ENCODE measurements around the gene ECEL1.

ECEL1 gene

DNA sequence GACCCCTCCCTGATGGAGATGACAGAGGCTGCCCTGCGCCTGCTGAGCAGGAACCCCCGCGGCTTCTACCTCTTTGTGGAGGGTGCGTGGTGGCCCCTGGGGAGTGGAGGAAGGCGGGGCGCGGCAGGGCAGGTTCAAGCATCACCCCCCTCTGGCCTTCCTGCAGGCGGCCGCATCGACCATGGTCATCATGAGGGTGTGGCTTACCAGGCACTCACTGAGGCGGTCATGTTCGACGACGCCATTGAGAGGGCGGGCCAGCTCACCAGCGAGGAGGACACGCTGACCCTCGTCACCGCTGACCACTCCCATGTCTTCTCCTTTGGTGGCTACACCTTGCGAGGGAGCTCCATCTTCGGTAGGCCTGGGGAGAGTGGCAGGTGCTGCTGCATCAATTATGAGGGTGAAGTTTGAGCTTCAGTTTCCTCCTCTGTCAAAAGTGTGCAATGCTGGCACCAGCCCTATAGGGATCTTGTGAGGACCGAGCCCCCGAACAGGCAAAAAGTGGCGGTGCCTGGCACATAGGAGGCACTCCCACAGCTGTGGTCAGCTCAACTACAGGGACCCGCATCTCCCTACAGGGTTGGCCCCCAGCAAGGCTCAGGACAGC is 29.5 kb downstream of the ECEL1 start:
- ATAC-seq (ENCODE audit: low read depth) (no peak), DNase-seq (ENCODE audit: low spot score) (no peak)
- H3K9me3 ChIP-seq (ENCODE audit: severe bottlenecking) = no peaks in the 10 kb centered on the region
- no peak overlapping the region for H3K4me3 ChIP-seq (ENCODE audit: severe bottlenecking)
- H3K27ac ChIP-seq (ENCODE audit: poor library complexity, severe bottlenecking) = no peak overlapping the region
- TF ChIP-seq, protein P1, sequence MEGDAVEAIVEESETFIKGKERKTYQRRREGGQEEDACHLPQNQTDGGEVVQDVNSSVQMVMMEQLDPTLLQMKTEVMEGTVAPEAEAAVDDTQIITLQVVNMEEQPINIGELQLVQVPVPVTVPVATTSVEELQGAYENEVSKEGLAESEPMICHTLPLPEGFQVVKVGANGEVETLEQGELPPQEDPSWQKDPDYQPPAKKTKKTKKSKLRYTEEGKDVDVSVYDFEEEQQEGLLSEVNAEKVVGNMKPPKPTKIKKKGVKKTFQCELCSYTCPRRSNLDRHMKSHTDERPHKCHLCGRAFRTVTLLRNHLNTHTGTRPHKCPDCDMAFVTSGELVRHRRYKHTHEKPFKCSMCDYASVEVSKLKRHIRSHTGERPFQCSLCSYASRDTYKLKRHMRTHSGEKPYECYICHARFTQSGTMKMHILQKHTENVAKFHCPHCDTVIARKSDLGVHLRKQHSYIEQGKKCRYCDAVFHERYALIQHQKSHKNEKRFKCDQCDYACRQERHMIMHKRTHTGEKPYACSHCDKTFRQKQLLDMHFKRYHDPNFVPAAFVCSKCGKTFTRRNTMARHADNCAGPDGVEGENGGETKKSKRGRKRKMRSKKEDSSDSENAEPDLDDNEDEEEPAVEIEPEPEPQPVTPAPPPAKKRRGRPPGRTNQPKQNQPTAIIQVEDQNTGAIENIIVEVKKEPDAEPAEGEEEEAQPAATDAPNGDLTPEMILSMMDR (IDR thresholded peaks at IDR 0.05; ENCODE audit: poor library complexity, severe bottlenecking) = no peak
- peaks cover 19% of the 10 kb centered on the region for H3K27me3 ChIP-seq (ENCODE audit: insufficient read depth, poor library complexity, severe bottlenecking)
- H3K36me3 ChIP-seq (ENCODE audit: low read depth) = no peaks in the 10 kb centered on the region
- H3K4me1 ChIP-seq (ENCODE audit: insufficient read depth, poor library complexity, severe bottlenecking) = no peaks in the 10 kb centered on the region

DNA sequence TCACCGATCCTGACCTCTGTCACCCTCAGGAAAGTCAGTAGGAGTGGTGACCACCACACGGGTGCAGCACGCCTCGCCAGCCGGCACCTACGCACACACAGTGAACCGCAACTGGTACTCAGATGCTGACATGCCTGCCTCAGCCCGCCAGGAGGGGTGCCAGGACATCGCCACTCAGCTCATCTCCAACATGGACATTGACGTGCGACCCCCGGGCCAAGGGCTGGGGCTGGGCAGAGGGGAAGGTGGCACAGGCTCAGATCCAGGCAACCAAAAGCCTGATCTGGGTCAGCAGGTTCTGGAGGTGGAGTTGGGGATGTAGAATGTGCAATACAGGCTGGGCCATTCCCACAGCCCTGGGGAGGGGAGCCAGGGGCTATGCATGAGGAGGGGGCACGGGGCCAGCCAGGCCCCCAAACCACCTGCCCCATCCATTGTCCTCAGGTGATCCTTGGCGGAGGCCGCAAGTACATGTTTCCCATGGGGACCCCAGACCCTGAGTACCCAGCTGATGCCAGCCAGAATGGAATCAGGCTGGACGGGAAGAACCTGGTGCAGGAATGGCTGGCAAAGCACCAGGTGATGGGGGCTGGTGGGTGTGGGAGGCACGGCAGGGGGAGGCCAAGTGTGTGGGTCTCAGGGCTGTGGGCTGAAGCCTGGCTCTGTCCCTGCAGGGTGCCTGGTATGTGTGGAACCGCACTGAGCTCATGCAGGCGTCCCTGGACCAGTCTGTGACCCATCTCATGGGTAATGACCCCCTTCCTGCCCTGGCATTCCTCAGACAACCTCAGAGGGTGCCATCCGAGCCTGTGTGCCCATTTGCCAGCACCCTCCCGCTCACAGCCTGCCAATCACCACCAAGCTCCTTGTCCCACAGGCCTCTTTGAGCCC is 30.3 kb downstream of the ECEL1 start:
- Histone ChIP-seq H3K4me1 (ENCODE audit: insufficient read depth, poor library complexity, severe bottlenecking) (no peaks in the 10 kb centered on the region), H3K9me3 (ENCODE audit: severe bottlenecking) (no peaks in the 10 kb centered on the region), H3K27ac (ENCODE audit: poor library complexity, severe bottlenecking) (no peak overlapping the region), H3K27me3 (ENCODE audit: insufficient read depth, poor library complexity, severe bottlenecking) (peaks cover 14% of the 10 kb centered on the region), H3K4me3 (ENCODE audit: severe bottlenecking) (no peak overlapping the region), H3K36me3 (ENCODE audit: low read depth) (no peaks in the 10 kb centered on the region)
- DNase-seq (ENCODE audit: low spot score) (no peak), ATAC-seq (ENCODE audit: low read depth) (no peak)
- TF ChIP-seq, protein P1 (IDR thresholded peaks at IDR 0.05; ENCODE audit: poor library complexity, severe bottlenecking) = no peak

DNA sequence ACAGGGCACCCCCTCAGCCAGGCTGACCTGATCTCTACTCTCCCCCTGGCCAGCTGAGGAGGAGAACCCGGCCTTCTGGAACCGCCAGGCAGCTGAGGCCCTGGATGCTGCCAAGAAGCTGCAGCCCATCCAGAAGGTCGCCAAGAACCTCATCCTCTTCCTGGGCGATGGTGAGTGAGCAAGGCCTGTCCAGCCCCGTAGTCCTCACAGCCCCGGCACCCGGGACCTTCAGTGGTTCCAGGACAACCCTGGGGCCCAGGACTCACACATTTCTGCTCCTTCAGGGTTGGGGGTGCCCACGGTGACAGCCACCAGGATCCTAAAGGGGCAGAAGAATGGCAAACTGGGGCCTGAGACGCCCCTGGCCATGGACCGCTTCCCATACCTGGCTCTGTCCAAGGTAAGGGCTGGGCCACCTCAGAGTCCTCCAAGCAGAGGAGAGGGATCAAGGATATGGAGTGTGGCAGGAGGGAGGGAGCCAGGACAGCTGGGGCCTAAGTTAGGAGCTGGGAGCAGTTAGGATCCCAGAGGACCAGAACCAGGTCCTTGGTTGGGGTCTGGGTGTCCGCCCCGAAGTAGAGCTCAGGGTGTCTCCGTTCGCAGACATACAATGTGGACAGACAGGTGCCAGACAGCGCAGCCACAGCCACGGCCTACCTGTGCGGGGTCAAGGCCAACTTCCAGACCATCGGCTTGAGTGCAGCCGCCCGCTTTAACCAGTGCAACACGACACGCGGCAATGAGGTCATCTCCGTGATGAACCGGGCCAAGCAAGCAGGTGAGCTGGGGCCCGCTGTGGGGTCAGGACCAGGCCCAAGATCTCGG is 31.1 kb downstream of the ECEL1 start:
- Histone ChIP-seq H3K9me3 (ENCODE audit: severe bottlenecking) (no peaks in the 10 kb centered on the region), H3K36me3 (ENCODE audit: low read depth) (no peaks in the 10 kb centered on the region), H3K27ac (ENCODE audit: poor library complexity, severe bottlenecking) (no peak overlapping the region), H3K27me3 (ENCODE audit: insufficient read depth, poor library complexity, severe bottlenecking) (peaks cover 10% of the 10 kb centered on the region), H3K4me3 (ENCODE audit: severe bottlenecking) (no peak overlapping the region), H3K4me1 (ENCODE audit: insufficient read depth, poor library complexity, severe bottlenecking) (no peaks in the 10 kb centered on the region)
- TF ChIP-seq, protein P1 (IDR thresholded peaks at IDR 0.05; ENCODE audit: poor library complexity, severe bottlenecking) = no peak
- DNase-seq (ENCODE audit: low spot score) (no peak), ATAC-seq (ENCODE audit: low read depth) (no peak)

DNA sequence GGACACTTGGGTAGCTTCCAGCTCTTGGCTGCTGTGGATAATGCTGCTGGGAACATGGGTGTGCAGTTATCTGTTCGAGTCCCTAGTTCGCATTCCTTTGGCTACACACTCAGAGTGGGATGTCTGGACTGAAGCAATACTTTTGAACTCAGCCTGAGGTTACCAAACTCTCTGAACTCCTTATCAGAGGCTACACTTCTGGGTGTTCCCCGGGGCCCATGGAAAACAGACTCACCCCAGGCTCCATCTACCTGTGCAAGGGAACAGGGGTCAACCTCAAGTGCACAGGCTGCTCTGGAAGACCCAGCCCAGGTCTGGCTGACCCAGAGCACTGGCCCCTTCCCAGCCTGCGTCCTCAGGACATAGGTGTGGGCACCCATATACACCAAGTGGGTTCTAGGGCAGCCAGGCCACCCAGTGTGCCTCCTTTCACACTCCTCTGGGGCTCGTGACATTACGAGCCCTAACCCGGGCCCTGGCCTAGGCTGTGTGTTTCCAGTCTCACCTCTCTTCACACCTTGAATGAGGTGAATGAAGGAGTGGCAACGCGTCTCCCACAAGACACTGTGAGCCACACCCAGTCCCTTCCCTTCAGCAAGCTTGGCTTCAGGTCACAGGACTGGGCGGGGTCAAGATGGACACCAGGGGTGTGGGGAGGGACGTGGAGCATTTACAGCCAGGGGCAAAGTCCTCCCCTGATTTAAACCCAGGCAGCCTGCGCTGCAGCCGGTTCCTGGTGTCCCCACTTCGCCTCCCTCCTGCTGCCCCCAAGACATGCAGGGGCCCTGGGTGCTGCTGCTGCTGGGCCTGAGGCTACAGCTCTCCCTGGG is 32.0 kb downstream of the ECEL1 start, which contains the start of gene ALPI:
Gene ALPI, plus strand, starts transcription at position 728 of the 830 bp plus-strand sequence. Its CDS starts 47 bp downstream, at position 775.
- TF ChIP-seq, protein P1 (IDR thresholded peaks at IDR 0.05; ENCODE audit: poor library complexity, severe bottlenecking) = no peak
- Histone ChIP-seq H3K4me3 (ENCODE audit: severe bottlenecking) (no peak within 1 kb of the TSS), H3K36me3 (ENCODE audit: low read depth) (no peaks in the 10 kb centered on the region), H3K27me3 (ENCODE audit: insufficient read depth, poor library complexity, severe bottlenecking) (peaks cover 6% of the 10 kb centered on the region), H3K27ac (ENCODE audit: poor library complexity, severe bottlenecking) (no peak within 1 kb of the TSS), H3K9me3 (ENCODE audit: severe bottlenecking) (no peaks in the 10 kb centered on the region), H3K4me1 (ENCODE audit: insufficient read depth, poor library complexity, severe bottlenecking) (no peaks in the 10 kb centered on the region)
- DNase-seq (ENCODE audit: low spot score) (no peak), ATAC-seq (ENCODE audit: low read depth) (no peak)
